HG03521 (cell line): Measurements from ENCODE around the gene TRIP13.
"Not testable (repeated sequence)": the region's sequence is repeated elsewhere in the genome, so short reads cannot be mapped to it uniquely, and the experiment has no call there.

ENCODE experiments used
- ATAC-seq: cut with Tn5 transposase; IDR thresholded peaks from one replicate; pipeline ENCODE4 v1.9.1; 2021; ENCODE audit warnings: mild to moderate bottlenecking, moderate library complexity; ENCODE audit not compliant: unreplicated experiment

The TRIP13 gene

DNA sequence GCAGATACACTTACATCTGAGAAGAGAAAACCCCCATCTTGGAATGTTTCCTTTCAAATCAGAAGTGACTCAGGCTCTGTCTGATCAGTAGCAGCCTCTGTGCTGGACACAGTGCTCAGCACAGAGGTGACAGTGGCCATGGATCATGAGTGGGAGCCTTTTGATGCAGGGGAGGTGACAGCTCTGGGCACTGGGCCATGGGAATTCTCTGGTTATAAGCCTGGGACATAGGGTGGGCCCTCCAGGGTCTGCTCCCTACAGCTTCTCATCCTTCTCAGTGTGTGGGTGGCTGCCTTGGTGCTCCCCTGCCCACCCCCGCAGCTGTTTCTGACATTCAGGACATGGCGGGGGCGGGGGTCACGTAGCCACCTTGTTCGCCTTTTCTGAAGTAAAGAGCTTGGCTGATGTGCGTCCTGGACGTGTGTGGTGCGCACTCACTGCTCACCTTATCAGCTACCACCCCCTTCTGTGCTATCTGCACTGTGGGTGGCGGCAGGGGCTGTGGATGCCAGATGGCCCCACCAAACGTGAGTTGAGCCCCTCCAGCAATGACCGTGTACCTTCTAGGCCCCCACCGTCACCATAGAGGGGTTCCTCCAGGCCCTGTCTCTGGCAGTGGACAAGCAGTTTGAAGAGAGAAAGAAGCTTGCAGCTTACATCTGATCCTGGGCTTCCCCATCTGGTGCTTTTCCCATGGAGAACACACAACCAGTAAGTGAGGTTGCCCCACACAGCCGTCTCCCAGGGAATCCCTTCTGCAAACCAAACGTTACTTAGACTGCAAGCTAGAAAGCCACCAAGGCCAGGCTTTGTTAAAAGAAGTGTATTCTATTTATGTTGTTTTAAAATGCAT is 24.0 kb downstream of the TRIP13 start:
- ATAC-seq: no peak

DNA sequence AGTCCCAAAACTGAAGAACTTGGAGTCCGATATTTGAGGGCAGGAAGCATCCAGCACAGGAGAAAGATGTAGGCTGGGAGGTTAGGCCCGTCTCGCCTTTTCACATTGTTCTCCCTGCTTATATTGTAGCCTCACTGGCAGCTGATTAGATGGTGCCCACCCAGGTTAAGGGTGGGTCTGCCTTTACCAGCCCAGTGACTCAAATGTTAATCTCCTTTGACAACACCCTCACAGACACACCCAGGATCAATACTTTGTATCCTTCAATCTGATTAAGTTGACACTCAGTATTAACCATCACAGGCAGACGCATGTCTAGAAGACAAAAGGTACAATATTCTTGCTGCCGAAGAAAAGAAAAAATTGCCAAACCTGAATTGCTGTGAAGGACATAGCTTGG is 26.0 kb downstream of the TRIP13 start:
- not testable (repeated sequence) for ATAC-seq

DNA sequence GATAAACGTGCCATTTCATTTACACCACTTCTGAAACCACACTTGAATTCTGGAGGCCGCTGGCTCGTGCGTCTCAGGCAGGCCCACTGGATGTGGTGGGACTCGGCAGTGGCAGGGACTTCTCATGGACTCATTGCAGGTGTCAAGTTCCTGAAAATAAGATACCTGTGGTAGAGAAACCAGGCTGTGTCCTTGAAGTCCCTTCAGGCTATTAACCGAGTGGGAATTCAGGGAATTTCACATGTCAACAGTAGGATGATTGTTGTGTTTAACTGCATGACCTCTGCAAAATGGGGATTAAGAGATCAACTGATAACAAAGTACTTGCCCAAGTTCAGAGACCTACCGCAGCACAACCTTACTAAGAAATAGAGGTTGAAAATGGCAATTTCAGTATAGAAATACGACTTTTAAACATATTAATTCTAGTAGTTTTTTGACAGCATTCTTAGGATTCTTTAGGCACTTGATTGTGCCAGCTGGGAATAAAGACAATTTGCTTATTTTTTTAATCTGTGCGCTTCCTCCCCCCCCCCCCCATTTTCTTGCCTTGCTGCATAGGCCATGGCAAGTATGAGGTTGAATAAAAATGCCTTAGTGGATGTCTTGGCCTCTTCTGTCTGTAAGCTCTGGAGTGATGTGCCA is 26.8 kb downstream of the TRIP13 start:
- ATAC-seq: no peak

DNA sequence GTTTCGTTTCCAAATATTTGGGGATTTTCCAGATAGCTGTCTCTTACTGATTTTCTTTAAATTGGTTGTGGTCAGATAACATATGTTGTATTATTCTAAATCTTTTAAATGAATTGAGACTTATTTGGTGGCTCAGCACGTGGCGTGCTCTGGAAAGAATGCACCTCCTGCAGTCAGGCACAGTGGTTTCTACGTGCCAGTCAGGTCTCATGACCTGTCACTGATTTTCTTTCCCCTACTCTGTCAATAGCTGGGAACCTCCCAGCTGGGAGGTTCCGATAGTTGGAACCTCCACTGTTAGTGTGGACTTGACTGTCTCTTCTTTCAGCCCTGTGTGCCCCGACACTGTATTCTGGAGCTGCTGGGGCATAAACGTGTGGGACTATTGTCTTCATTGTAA is 27.6 kb downstream of the TRIP13 start:
- no peak for ATAC-seq

DNA sequence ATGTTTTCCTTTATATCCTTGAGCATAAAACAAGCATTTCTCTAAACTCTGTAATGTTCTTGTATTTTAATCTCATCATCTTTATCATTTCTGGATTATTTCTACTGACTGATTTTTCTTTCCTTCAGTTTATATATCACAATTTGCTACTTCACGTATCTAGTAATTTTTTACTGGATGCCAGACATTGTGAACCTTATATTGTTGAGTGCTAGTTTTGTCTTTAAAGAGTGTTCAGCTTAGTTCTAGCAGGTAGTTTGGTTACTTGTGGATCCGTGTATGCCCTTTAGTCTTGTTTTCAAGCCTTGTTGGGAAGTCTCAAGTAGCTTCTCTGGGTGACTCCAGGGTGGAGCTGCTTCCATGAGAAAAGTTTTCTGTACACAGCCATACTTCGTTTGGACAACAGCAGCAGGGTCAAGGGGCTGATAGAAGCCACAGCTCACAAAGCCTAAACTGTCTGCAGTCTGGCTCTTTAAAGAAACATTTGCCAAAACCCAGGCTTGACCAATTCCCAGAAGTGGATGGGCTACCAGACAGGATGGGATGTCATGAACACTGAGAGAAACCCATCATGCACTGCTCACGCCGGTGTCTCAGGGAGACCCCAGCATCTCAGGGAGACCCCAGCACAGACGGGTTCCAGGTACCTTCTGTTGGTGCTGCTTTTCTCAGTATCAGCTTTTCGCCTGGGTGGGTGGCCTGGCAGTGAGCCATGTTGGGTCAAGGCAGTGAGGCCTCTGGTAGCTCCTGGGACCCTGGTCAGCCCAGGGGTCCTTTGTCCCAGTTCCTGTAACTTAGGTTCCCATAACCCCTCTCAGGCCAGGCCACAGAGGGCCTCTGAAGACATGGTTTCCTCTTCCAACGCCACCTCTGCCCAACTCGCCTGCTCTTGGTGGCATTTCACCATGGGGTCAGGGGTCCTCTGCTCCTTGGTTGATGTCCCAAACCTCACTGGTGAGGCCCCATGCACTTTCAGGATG is 29.1 kb downstream of the TRIP13 start:
- ATAC-seq: no peak

DNA sequence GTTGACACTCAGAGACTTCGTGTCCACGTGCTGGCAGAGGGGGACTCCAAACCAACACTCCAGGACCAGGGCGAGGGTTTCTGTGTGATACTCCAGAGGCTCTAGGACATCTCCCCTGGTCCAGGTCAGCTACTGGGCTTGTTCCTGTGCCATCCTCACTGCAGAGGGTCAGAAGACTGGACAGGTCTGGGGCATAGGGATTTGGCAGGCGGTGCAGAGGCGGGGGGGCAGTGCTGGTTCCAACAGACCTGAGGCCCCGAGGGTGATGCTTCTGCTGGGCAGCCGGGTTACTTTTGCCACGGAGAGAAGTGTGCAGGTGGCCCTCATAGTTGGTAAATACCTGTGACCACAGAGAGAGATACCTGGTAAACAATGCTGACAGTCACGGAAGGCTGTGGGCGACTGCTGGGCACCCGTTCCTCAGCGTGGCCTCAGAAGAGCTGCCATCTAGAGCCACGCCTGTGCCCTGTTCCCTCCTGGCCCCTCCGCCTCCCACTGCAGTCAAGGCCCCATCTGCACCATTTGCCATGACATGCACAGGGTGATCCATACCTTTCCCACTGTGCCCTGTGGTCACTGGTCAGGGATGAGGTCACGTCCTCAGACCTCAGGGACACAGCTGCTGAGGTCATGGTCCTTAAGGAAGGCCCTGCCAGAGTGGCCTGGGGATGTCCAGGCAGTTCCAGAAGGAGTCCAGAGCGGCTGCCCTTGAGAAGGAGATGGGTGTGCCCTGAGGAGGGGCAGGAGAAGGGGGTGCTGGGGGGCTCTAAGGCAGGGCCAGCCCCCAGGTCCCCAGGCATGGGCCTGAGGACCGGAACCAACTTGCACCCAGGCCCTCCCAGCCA is 30.0 kb downstream of the TRIP13 start:
- no peak for ATAC-seq

DNA sequence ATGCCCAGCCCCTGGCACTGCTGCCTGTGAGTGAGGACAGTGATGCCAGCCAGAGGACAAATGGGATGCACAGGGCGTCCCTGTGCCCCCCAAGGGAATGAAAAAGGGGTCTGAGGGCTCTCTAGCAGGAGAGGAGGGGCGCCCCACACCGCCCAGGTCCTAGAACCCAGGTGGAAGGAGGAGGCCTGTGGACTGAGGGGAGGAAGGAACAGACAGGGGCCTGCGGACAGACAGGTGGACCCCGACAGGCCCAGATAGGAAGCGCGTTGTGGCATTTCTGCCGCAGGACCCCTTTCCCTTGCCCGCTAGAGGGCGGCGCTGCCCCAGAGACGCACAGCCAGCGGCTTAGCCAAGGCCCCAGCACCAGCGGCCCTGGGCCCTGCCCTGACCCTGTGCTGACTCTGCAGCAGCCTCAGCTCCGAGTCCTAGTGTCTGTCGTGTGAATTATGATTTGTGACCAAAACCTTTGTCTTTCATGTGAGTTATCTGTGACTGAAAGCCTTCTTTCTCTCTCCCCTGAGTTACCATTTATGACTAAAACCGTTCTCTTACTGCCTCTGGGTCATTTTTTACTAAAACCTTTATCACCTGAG is 30.7 kb downstream of the TRIP13 start:
- peak; percentile 56 for ATAC-seq

DNA sequence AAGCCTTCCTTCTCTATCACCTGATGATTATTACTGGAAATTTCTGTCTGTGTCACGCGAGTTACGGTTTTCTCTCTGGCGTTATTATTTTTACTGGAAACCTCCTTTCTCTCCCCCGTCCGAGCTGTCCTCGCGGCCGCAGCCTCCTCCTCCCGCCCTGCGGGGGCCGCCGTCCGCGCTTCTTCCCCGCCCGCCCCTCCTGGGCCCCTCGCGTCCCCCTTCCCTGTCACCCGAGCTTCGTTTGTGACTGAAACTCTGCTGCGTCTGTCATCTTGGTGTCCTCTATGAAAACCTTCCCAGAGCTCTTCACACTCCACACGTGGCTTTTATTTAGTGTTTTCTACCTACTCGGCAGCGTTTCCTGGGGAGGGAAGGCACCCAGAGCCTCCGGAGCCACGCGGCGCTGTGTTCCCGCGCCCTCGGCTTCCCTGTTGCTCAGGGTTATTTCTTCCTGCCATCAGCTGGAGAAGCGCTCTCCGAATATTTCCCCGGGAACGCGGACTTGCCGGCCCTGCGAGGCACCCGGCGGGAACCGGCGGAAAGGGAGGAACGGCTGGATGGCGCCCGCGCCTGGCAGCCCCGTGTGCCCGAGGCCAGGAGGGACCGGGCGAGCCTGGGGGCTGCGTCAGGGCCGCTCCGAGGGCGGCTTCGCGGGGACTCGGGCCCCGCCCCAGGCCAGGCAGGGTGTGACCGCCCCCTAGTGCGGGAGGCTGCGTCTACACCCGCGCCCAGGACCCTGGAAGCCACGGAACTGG is 33.9 kb downstream of the TRIP13 start:
- ATAC-seq: no peak

DNA sequence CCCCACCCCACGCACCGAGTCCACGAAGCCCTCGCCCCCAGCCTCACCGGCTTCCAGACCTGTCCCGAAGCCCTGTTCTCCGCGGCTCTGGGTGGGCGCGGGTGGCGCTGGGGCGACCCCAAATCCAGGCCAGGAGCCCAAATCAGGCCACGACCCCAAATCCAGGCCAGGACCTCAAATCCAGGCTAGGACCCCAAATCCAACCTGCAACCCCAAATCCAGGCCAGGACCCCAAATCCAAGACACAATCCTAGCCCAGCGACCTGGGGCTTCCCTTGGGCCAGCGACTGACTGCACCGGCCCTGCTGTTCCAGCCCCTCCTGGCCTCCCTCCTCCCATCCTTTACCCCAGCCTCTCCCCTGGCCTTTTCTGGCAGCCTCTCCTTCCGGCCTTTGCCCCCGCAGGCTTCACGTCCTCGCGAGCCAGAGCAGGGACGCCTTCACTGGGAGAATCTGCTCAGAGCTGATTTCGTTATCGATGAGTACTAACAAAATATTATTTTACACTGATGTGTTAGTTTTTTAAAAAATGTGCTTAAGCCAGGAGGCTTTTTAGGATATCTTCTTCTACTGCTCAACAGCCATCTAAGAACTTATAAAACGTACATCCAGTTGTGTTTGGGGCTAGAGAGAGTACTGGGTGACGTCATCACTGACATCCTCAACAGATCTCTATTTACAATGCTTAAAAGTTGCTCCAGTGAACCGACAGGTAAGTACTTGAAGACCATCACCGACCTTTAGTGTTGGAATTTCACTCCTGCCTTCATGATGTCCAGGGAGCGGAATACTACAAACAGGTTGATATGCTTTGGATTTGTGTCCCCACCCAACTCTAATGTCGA is 34.7 kb downstream of the TRIP13 start:
- no peak for ATAC-seq

DNA sequence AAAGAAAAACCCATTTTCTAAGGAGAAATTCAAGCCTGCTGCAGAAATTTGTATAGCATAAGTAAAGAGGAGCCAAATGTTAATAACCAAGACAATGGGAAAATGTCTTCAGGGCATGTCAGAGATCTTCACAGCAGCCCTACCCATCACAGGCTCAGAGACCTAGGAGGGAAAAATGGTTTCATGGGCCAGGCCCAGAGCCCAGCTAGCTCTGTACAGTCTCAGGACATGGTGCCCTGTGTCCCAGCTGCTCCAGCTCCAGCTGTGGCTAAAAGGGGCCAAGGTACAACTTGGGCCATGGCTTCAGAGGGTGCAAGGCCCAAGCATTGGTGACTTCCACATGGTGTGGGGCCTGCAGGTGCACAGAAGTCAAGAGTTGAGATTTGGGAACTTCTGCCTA is 36.5 kb downstream of the TRIP13 start:
- not testable (repeated sequence) for ATAC-seq

DNA sequence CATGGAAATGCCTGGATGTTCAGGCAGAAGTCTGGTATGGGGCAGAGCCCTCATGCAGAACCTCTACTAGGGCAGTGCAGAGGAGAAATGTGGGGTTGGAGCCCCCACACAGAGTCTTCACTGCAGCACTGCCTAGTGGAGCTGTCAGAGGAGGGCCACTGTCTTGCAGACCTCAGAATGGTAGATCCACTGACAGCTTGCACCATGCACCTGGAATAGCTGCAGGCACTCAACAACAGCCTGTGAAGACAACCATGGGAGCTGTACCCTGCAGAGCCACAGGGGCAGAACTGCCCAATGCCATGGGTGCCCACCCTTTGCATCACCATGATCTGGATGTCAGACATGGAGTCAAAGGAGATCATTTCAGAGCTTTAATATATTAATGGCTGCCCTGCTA is 36.9 kb downstream of the TRIP13 start:
- ATAC-seq: no peak

DNA sequence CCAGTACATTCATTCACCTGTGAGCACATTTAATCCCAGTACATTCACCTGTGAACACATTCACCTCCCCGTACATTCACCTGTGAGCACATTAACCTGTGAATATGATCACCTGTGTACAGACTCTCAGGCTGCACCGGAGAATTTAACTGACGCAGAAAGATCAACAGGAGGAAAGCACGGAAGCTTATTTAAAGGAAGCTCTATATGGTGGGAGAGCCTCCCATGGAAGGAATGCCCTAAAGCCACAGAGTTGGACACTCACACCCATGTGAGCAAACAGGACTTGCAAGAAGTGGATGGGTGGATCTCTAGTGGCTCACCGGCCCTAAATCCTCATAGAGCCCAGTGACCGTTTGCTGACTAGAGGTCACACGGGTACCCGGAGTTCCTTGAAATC is 38.2 kb downstream of the TRIP13 start:
- no peak for ATAC-seq

DNA sequence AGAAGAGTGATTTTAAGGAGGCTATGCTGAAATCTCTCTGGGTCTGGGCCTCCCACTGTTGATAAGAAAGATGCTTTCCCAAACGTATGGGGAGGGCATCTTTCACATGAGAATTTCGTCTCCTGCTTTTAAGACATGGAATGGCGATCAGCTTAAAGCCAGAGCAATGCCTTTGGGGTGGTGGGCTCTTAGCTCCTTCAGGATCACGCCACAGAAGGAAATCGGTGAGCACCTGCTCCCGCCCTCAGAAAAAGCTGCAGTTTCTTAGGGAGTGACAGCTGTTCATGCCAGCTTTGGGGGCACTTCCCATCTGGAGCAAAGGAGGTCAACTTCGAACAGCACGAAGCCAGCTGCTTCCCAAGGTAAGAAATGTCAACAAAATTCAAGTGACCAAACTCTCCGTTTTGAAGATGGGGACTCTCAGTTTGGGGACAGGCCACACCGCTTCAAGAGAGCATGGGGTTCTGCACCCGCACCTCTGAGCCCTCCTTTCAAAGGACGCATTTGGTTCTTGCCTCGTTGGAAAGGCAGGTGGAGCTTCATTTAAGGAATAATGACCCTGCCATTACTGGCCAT is 39.0 kb downstream of the TRIP13 start:
- no peak for ATAC-seq

DNA sequence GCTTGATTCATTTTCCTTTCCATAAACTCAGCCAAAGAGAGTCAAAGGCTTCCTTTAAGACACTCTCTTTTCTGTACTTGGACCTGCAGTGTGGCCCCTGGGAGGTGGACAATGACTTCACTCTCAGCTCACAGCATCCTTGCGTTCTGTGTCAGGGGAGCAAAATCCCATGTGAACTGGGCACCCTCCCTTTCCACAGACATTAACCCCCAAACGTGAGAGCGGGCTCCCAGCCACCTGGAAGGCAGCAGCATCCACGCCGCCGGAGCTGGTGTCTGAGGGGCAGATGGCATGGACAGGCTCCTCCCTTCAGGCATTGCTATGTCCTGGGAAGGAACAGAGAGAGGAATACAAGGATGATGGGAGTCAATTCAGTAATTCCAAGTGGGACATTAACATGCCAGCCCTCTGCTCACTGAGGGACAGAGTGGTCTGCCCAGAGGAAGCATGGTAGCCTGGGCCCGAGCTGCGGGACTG is 39.5 kb downstream of the TRIP13 start:
- no peak for ATAC-seq

DNA sequence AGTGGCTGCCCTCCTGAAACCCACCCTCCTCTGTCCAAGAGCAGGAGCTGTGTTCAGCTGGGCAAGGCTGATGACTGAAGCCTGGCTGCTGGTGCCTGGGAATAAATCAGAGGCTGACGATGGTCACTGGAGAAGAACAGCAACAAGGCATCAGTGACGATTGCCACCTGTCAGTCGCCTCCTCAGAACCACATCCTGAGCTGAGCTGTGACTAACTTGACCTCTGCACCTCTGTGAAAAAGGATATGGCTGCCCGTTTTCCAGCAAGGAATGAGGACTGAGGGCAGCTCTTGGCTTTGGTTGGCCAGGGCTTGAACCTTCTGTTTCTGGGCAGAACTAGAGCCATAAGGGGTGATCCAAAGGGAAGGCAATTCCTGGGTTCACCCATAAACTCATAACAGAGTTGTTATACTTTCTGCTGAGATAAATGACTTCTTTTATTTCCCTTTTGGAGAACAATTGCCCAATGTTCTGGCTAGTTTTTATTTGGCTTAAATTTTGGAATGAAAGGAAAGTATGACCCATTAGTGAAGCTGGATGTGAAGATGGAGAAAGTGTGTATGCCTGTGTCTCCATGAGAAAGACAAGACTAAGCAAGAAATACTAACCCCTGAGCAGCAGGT is 40.1 kb downstream of the TRIP13 start:
- no peak for ATAC-seq

DNA sequence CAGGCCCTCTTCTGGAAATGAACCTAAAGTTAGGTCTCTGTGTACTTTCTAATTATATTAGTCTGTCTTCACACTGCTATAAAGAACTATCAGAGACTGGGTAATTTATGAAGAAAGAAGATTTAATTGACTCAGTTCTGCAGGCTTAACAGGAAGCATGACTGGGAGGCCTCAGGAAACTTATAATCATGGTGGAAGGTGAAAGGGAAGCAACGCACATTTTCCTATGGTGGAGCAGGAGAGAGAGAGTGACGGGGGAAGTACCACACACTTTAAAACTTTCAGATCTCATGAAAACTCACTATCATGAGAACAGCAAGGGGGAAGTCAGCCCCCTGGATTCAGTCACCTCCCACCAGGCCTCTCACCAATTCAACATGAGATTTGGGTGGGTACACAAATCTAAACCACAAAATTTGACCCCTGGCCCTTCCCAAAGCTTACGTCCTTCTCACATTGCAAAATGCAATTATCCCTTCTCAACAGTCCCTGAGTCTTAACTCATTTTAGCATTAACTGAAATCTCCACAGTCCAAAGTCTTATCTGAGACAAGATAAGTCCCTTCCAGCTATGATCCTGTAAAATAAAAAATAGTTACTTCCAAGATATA is 40.7 kb downstream of the TRIP13 start:
- ATAC-seq: no peak

DNA sequence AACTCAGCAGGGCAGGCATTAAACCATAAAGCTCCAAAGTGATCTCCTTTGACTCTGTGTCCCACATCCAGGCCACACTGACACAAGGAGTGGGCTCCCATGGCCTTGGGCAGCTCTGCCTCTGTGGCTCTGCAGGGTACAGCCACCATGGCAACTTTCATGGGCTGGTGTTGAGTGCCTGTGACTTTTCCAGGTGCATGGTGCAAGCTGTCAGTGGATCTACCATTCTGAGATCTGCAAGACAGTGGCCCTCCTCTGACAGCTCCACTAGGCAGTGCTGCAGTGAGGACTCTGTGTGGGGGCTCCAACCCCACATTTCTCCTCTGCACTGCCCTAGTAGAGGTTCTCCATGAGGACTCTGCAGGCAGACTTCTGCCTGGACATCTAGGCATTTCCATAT is 41.3 kb downstream of the TRIP13 start:
- ATAC-seq: not testable (repeated sequence)
